NCI-H526 (cell line): ENCODE results near the gene NFU1.
A peak's percentile ranks its signal among the peaks of the same experiment; 100 is the strongest.
"Not testable (repeated sequence)": the region's sequence is repeated elsewhere in the genome, so short reads cannot be mapped to it uniquely, and the experiment has no call there.

Source experiments
- DNase-seq, 2 experiments: peaks; one replicate each; lab custom pipeline; 2025; lab: John Stamatoyannopoulos, UW

NFU1 gene

GRCh38 chr2:69387770-69388481, 49.3 kb downstream of the NFU1 start:
- DNase-seq: peak; percentile 8 to 56

- DNase-seq: peak; percentile 74 to 97
Observed at GRCh38 chr2:69386789-69387734, 50.2 kb downstream of the NFU1 start, which contains the start of gene GFPT1. TSS of gene GFPT1 (minus strand) at chr2:69387227. CDS start at chr2:69387071, 156 bp downstream.

- no peak for DNase-seq
Observed at GRCh38 chr2:69386360-69386759, 50.9 kb downstream of the NFU1 start.

GRCh38 chr2:69385443-69386151, 51.6 kb downstream of the NFU1 start:
- DNase-seq: peak in 1 of 2 experiments; percentile 18

GRCh38 chr2:69384618-69385081, 52.6 kb downstream of the NFU1 start:
- no peak for DNase-seq

GRCh38 chr2:69383176-69383812, 53.9 kb downstream of the NFU1 start:
- DNase-seq: no peak

- no peak for DNase-seq
Observed at GRCh38 chr2:69382547-69382946, 54.7 kb downstream of the NFU1 start.

- no peak for DNase-seq
Observed at GRCh38 chr2:69381337-69381737, 55.9 kb downstream of the NFU1 start.

GRCh38 chr2:69380072-69380917, 56.9 kb downstream of the NFU1 start:
- no peak for DNase-seq

GRCh38 chr2:69376403-69376802, 60.8 kb downstream of the NFU1 start:
- no peak for DNase-seq

GRCh38 chr2:69375494-69376353, 61.5 kb downstream of the NFU1 start:
- DNase-seq: peak; percentile 28 to 67

GRCh38 chr2:69372767-69373166, 64.5 kb downstream of the NFU1 start:
- no peak for DNase-seq

GRCh38 chr2:69369802-69370201, 67.4 kb downstream of the NFU1 start:
- DNase-seq: no peak

- DNase-seq: no peak
Observed at GRCh38 chr2:69368588-69368987, 68.6 kb downstream of the NFU1 start.

GRCh38 chr2:69359371-69359770, 77.9 kb downstream of the NFU1 start:
- no peak for DNase-seq

GRCh38 chr2:69358914-69359313, 78.3 kb downstream of the NFU1 start:
- no peak for DNase-seq

- DNase-seq: no peak
Observed at GRCh38 chr2:69356471-69356870, 80.8 kb downstream of the NFU1 start.

GRCh38 chr2:69354976-69355375, 82.3 kb downstream of the NFU1 start:
- not testable (repeated sequence) for DNase-seq

- no peak for DNase-seq
Observed at GRCh38 chr2:69353360-69353759, 83.9 kb downstream of the NFU1 start.

- no peak for DNase-seq
Observed at GRCh38 chr2:69348781-69349180, 88.5 kb downstream of the NFU1 start.
